Heart left ventricle (tissue), 16 donors: ENCODE results near the gene BRWD1. TPM values are rescaled to one million over a fixed set of nuclear protein-coding genes. Genes with fewer than 3 reads are reported as not detected.
A peak's percentile ranks its signal among the peaks of the same experiment; 100 is the strongest.

Experiments used
- ATAC-seq, 4 donors: fragments of 200-7000 bp; cut with Tn5 transposase; one replicate each; pipeline ENCODE4 v1.9.1; 2020 to 2022; ENCODE audit warnings: moderate library complexity in 4 of 4, mild to moderate bottlenecking in 3 of 4, moderate number of reproducible peaks in 1 of 4
- DNase-seq, 5 donors: peaks; one replicate each; pipeline ENCODE4 v3.0.0-alpha.2; 2020
- H3K27ac ChIP-seq, 12 donors: fragments of 200-600 bp; sonication (generic) in 4 of 12; one replicate each; pipeline versions ENCODE4 v1.5.0 to v1.8.0; 2016 to 2022; ENCODE audit warnings: mild to moderate bottlenecking in 2 of 12
- H3K27me3 ChIP-seq, 9 donors: fragments of 200-600 bp; sonication (generic) in 2 of 9; one replicate each; pipeline versions ENCODE4 v1.5.1 to v1.8.0; 2016 to 2022; ENCODE audit warnings: mild to moderate bottlenecking in 3 of 9
- H3K36me3 ChIP-seq, 9 donors: fragments of 200-600 bp; sonication (generic) in 2 of 9; one replicate each; pipeline versions ENCODE4 v1.5.0 to v1.8.0; 2018 to 2022; ENCODE audit warnings: mild to moderate bottlenecking in 2 of 9
- H3K4me1 ChIP-seq, 12 donors: fragments of 200-600 bp; sonication (generic) in 4 of 12; one replicate each; pipeline versions ENCODE4 v1.5.0 to v1.8.0; 2016 to 2022; ENCODE audit warnings: mild to moderate bottlenecking in 3 of 12
- H3K4me3 ChIP-seq, 12 donors: fragments of 200-600 bp; sonication (generic) in 4 of 12; one replicate each; pipeline versions ENCODE4 v1.5.0 to v1.8.0; 2017 to 2022; ENCODE audit warnings: mild to moderate bottlenecking in 9 of 12, moderate library complexity in 4 of 12
- H3K9me3 ChIP-seq, 12 donors: fragments of 200-600 bp; sonication (generic) in 4 of 12; one replicate each; pipeline versions ENCODE4 v1.5.0 to v1.8.0; 2016 to 2022; ENCODE audit warnings: mild to moderate bottlenecking in 1 of 12
- POLR2A ChIP-seq, 2 donors: fragments of 450-650 bp; IDR thresholded peaks; one replicate each; pipeline ENCODE4 v1.6.1; 2017; ENCODE audit warnings: antibody characterized with exemption in 2 of 2, mild to moderate bottlenecking in 2 of 2, moderate library complexity in 2 of 2
- WGBS, 4 donors: extraction: QIAGEN DNeasy Blood & Tissue Kit in 2 of 4; methylation state at CpG; one replicate each; pipeline versions ENCODE4 v1.1.5 to v1.1.7; 2013 to 2018; 5-methylcytosine and 5-hydroxymethylcytosine counted together
- intact Hi-C, 10 donors: fragments of 100-400 bp; cut with DNase I; formaldehyde crosslinking; loops; one replicate each; pipeline versions ENCODE4 v1.11.1 to v1.14.2; 2022
- polyA plus RNA-seq, 2 donors: library from polyadenylated mRNA; stranded (reverse); fragments of 200-250 nt; gene quantifications; one replicate each; pipeline ENCODE4 v1.2.3, GENCODE V29; 2013
- total RNA-seq, 9 donors: library from RNA; depleted of rRNA in 2 of 9; stranded (reverse); fragments of >200 nt in 2 of 9; fragmentation: NEBNext Ultra II Directional in 3 of 9; extraction: Animal tissue kit (Norgen Biotek cat#: 25700) in 3 of 9; gene quantifications; one replicate each; pipeline versions ENCODE4 v1.1.0 to v1.2.4, GENCODE V29; 2016 to 2023
- TF ChIP-seq, protein P1 (sequence below), 12 donors: fragments of 200-600 bp; sonication (generic) in 4 of 12; IDR thresholded peaks; one replicate each; pipeline versions ENCODE4 v1.5.0 to v1.8.0; 2018 to 2022; ENCODE audit warnings: antibody characterized with exemption in 12 of 12, mild to moderate bottlenecking in 5 of 12
- donor health status: ischemic (EF 13 %, LVEDD 7.1; RV severe dilation, severe dysfunction).
- donor health status: healthy with polysubstance abuse.
- donor health status: DM: no; HTN: yes; CAD: no.
- donor health status: DM: no; HTN: no; CAD: no.
- donor health status: ischemic (EF 25% LVEDD 6.9; RV normal size, moderate dysfunction).
- donor health status: ischemic (EF 25% LVEDD 5.7; RV mildly dilated, moderate dysfunction).
- donor health status: healthy.
- donor health status: DM: yes; HTN: yes; CAD: no.
- donor health status: ischemic (EF 35%, LVEDD 5.7; RV mildly dilated, moderate dysfunction).
- donor health status: nonischemic (EF 11% LVEDD 7.7; RV severe dilation, severe dysfunction).
- donor health status: DM: yes; HTN: yes; CAD: no.
- donor health status: PGD.
- donor health status: ischemic (EF 29% LVEDD 5.4; RV normal size, mild dysfunction).
- donor health status: nonischemic (EF 23%, LVEDD 6.1; RV moderate dilation, normal function).

Gene BRWD1
- total and polyA plus RNA-seq, 11 donors, result 9.7 to 44.5 (median 32.0) TPM

DNA sequence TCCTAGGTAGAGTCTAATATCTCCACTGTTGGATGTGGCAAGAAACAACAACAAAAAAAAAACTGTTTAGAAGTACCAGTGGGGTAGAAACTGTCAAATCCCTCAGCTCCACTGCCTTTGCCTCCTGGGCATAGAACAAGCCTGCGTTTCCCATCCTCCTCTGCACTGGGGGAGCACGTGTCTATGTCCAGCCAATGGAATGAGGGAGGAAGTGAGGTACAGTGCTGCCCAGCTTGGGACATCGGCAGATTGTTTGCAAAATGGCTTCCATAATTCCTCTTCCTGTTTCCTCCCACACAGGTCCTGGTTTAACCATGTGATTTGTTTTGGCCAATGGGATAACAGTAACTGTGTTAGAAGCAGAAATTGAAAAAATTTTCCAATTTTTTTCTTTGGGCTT, 169.2 kb downstream of the BRWD1 start:
- Histone ChIP-seq H3K36me3 (no peaks in the 10 kb centered on the region), H3K4me1 (no peaks in the 10 kb centered on the region), H3K27me3 (no peaks in the 10 kb centered on the region), H3K27ac (no peak overlapping the region), H3K4me3 (no peak overlapping the region), H3K9me3 (peaks cover 0 to 16% (median 0%) of the 10 kb centered on the region in 12 donors)
- TF ChIP-seq, protein P1, sequence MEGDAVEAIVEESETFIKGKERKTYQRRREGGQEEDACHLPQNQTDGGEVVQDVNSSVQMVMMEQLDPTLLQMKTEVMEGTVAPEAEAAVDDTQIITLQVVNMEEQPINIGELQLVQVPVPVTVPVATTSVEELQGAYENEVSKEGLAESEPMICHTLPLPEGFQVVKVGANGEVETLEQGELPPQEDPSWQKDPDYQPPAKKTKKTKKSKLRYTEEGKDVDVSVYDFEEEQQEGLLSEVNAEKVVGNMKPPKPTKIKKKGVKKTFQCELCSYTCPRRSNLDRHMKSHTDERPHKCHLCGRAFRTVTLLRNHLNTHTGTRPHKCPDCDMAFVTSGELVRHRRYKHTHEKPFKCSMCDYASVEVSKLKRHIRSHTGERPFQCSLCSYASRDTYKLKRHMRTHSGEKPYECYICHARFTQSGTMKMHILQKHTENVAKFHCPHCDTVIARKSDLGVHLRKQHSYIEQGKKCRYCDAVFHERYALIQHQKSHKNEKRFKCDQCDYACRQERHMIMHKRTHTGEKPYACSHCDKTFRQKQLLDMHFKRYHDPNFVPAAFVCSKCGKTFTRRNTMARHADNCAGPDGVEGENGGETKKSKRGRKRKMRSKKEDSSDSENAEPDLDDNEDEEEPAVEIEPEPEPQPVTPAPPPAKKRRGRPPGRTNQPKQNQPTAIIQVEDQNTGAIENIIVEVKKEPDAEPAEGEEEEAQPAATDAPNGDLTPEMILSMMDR (IDR thresholded peaks at IDR 0.05), result no peak
- TF ChIP-seq POLR2A (IDR thresholded peaks at IDR 0.05), result no peak
- no peak for ATAC-seq
- 79 to 89% (median 85%) methylated on average over 3 of the region's 3 CpGs for WGBS, 4 donors
- intact Hi-C loops, result loop anchor here in 2 of 10 donors (5.0 kb wide), 2 partner anchors 342 to 637 kb away; no protein-coding TSS in a partner anchor
- no peak for DNase-seq

DNA sequence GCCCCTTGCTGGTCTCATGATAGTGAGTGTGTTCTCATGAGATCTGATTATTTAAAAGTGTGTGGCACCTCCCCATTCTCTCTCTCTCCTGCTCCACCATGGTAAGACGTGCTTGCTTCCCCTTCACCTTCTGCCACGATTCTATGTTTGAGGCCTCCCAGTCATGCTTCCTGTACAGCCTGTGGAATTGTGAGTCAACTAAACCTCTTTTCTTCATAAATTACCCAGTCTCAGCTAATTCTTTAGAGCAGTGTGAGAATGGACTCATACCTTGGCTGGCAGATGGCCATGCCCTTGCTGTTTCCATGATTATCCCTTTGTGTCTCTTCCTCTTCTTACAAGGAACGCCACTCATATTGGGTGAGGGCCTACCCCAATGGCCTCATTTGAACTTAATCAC, 170.5 kb downstream of the BRWD1 start:
- intact Hi-C loops, result loop anchor here in 2 of 10 donors (5.0 kb wide), 2 partner anchors 341 to 636 kb away; no protein-coding TSS in a partner anchor
- Histone ChIP-seq H3K4me3 (no peak overlapping the region), H3K9me3 (peaks cover 0 to 16% (median 0%) of the 10 kb centered on the region in 12 donors), H3K36me3 (no peaks in the 10 kb centered on the region), H3K27ac (no peak overlapping the region), H3K4me1 (peaks cover 0 to 1% (median 0%) of the 10 kb centered on the region in 12 donors), H3K27me3 (no peaks in the 10 kb centered on the region)
- TF ChIP-seq, protein P1 (IDR thresholded peaks at IDR 0.05), result no peak
- no peak for TF ChIP-seq POLR2A (IDR thresholded peaks at IDR 0.05)
- ATAC-seq, result no peak
- DNase-seq, result no peak
- 92 to 95% (median 93%) methylated on average over 3 of the region's 3 CpGs for WGBS, 4 donors

DNA sequence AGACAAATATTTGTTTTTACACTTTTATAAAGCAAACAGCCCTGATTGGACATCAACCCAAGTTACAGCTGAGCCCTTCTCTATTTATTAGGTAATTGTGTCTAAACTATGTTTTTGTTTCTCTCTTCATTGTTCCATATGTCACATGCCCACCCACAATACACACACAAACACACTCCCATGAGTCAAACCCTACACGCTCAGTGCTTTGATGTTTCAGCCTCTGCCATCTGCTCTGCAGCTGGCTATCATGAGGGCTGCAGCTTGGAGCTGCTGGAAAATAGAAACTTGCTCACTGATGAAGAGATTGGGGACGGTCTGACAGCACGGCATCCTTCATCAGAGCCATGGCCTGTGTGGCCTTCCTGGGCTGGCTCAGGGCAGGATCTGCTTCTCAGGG, 171.9 kb downstream of the BRWD1 start:
- 78 to 94% (median 84%) methylated on average over 3 of the region's 3 CpGs for WGBS, 4 donors
- Histone ChIP-seq H3K9me3 (peaks cover 0 to 15% (median 0%) of the 10 kb centered on the region in 12 donors), H3K4me3 (no peak overlapping the region), H3K4me1 (peaks cover 0 to 11% (median 0%) of the 10 kb centered on the region in 12 donors), H3K27ac (no peak overlapping the region), H3K36me3 (no peaks in the 10 kb centered on the region), H3K27me3 (no peaks in the 10 kb centered on the region)
- TF ChIP-seq POLR2A (IDR thresholded peaks at IDR 0.05), result no peak
- TF ChIP-seq, protein P1 (IDR thresholded peaks at IDR 0.05), result no peak
- ATAC-seq (no peak), DNase-seq (no peak)
- intact Hi-C loops, result loop anchor here in 2 of 10 donors (5.0 kb wide), 2 partner anchors 339 to 634 kb away; no protein-coding TSS in a partner anchor

DNA sequence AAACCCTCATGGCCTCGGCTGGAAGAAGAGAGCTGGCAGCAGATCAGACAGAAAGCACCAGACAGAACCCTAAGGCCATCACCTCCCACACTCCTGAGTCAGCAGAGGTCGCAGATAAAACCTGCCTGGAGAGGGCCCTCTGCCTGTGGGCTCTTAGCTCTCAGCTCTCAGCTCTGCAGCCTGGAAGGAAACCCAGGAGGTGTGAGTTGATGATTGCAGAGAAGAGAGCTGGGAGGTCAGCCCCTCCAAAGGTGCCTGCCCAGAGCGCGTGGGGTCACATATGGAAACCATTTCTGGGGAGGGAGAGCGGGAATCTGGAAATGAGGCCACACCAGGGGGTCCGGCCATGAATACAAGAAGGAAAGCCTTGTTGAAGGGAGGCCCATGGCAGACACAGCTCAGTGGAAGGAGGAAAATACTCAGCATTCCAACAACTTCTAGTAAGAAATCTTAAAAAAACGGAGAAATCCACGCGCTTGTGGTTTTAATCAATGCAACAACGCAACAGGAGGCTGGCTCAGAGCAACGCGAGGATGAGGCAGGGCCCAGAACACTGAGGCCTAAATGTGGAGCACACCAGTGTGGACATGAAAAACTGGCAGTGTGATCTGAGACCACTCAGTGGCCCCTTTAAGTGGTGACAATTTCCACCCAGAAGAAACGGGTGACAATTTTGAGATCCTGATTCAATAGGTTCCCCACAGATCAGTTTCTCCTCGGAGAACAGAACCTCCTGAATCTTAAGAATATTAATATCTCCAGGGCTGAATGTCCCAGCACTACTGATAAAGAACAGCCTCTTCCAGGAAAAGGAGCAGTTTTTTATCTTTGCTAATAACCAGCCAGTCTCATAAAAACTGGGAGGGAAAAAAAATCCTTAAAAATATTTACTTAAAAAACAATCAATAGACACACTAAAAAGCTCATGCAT, 175.9 kb downstream of the BRWD1 start:
- H3K9me3 ChIP-seq, result no peaks in the 10 kb centered on the region
- WGBS, 4 donors, result 80 to 86% (median 83%) methylated on average over 14 of the region's 14 CpGs
- H3K4me3 ChIP-seq, result no peak overlapping the region
- H3K4me1 ChIP-seq, result peaks cover 0 to 11% (median 0%) of the 10 kb centered on the region in 12 donors
- no peaks in the 10 kb centered on the region for H3K27me3 ChIP-seq
- TF ChIP-seq, protein P1 (IDR thresholded peaks at IDR 0.05), result no peak
- no peak for TF ChIP-seq POLR2A (IDR thresholded peaks at IDR 0.05)
- ATAC-seq (peak in 1 of 4 donors; percentile 26), DNase-seq (no peak)
- H3K36me3 ChIP-seq, result no peaks in the 10 kb centered on the region
- peak overlapping the region in 4 of 12 donors; percentile 11 to 39 (median 32) for H3K27ac ChIP-seq
- intact Hi-C loops, result loop anchor here (1.0 to 10.0 kb wide), 10 partner anchors 403 to 780 kb away; no protein-coding TSS in a partner anchor
